ENCODE data around the gene C22orf39.

DNA sequence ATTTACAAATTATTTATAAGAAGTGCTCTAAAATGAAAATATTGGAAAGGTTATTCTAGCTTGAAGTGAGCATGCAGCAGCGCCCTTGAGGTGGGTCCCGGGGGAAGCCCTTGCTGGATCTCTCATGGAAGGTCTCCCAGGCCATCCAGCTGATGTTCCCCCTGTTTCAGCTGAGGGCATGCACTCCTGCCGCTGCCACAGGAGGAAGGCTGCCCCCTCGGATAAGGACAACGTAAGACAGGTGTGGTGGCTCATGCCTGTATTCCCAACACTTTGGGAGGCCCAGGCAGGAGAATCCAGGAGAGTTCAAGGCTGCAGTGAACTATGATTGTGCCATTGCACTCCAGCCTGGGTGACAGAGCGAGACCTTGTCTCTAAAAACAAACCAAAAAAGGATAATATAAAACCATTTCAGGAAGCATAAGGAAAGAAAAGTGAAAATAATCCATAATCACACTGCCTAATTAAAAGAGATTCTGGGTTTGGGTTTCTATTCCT, 47.2 kb upstream of the C22orf39 start:
- TF ChIP-seq CTCF (IDR thresholded peaks at IDR 0.05) (no peak), EZH2 (IDR thresholded peaks at IDR 0.05; ENCODE audit: borderline replicate concordance, insufficient read depth, low read depth, low read length, poor library complexity, severe bottlenecking) (no peak)

Data from B cell (primary cell).